Right lobe of liver (tissue), 6 donors: Measurements from ENCODE around the gene GULP1. TPM values are rescaled to one million over a fixed set of nuclear protein-coding genes. Genes with fewer than 3 reads are reported as not detected.

Experiments used
- ATAC-seq, 4 donors: fragments of 200-7000 bp; cut with Tn5 transposase; one replicate each; pipeline ENCODE4 v1.9.1; 2020; ENCODE audit warnings: mild to moderate bottlenecking in 4 of 4, moderate library complexity in 4 of 4
- DNase-seq, 3 donors: peaks; one replicate each; pipeline ENCODE4 v3.0.0-alpha.2; 2020
- H3K27ac ChIP-seq, 3 donors: fragments of 200-600 bp; one replicate each; pipeline ENCODE4 v1.8.0; 2022
- H3K27me3 ChIP-seq, 2 donors: fragments of 200-600 bp; one replicate each; pipeline ENCODE4 v1.8.0; 2022
- H3K36me3 ChIP-seq, 4 donors: fragments of 200-600 bp; sonication (generic) in 1 of 4; one replicate each; pipeline versions ENCODE4 v1.5.1 to v1.8.0; 2017 to 2022; ENCODE audit warnings: control low read depth in 1 of 4
- H3K4me1 ChIP-seq, 4 donors: fragments of 200-600 bp; sonication (generic) in 1 of 4; one replicate each; pipeline versions ENCODE4 v1.5.1 to v1.8.0; 2017 to 2022; ENCODE audit warnings: control low read depth in 1 of 4
- H3K4me3 ChIP-seq, 3 donors: fragments of 200-600 bp; one replicate each; pipeline ENCODE4 v1.8.0; 2022
- H3K9me3 ChIP-seq, 4 donors: fragments of 200-600 bp; sonication (generic) in 1 of 4; one replicate each; pipeline versions ENCODE4 v1.5.1 to v1.8.0; 2017 to 2022; ENCODE audit warnings: control low read depth in 1 of 4
- CTCF ChIP-seq, 4 donors: fragments of 200-600 bp in 3 of 4; fragments of 450-650 bp in 1 of 4; IDR thresholded peaks; one replicate each; pipeline versions ENCODE4 v1.5.1 to v1.8.0; 2016 to 2022; ENCODE audit warnings: antibody characterized with exemption in 4 of 4, mild to moderate bottlenecking in 2 of 4
- POLR2A ChIP-seq: fragments of 450-650 bp; IDR thresholded peaks from one replicate; pipeline ENCODE4 v1.6.1; 2017; ENCODE audit warnings: antibody characterized with exemption, mild to moderate bottlenecking
- WGBS: methylation state at CpG from one replicate; pipeline ENCODE4 v1.1.6; 2018; ENCODE audit warnings: low coverage, low lambda C conversion rate; ENCODE audit not compliant: insufficient coverage; ENCODE audit errors: missing lambda C conversion rate; 5-methylcytosine and 5-hydroxymethylcytosine counted together
- intact Hi-C, 2 donors: fragments of 100-400 bp; cut with DNase I; formaldehyde crosslinking; loops; one replicate each; pipeline versions ENCODE4 v1.11.2 to v1.14.1; 2022
- total RNA-seq, 6 experiments: library from RNA; depleted of rRNA in 2 of 6; stranded (reverse); fragments of >200 nt in 2 of 6; fragmentation: NEBNext Ultra II Directional in 3 of 6; extraction: Animal tissue kit (Norgen Biotek cat#: 25700) in 3 of 6; gene quantifications; one replicate each; pipeline versions ENCODE4 v1.1.0 to v1.2.4, GENCODE V29; 2016 to 2023
- donor health status: DM: no; HTN: yes; CAD: no.
- donor health status: DM: no; HTN: no; CAD: no.
- donor health status: DM: no; HTN: no; CAD: no.
- donor health status: DM: no; HTN: yes; CAD: no.
- donor health status: DM: no; HTN: yes; CAD: no.

GULP1 gene
- total RNA-seq, 6 experiments from 2014 or later = 0.42 to 4.4 (median 0.89) TPM

GRCh38 chr2:188522517-188522916 lies 230.8 kb downstream of the GULP1 start:
- H3K4me1 ChIP-seq = no peaks in the 10 kb centered on the region
- H3K9me3 ChIP-seq = no peaks in the 10 kb centered on the region
- H3K27me3 ChIP-seq = no peaks in the 10 kb centered on the region
- no peak overlapping the region for H3K27ac ChIP-seq
- no peak for ATAC-seq
- intact Hi-C loops = no loop called here
- no peak overlapping the region for H3K4me3 ChIP-seq
- no peaks in the 10 kb centered on the region for H3K36me3 ChIP-seq
- DNase-seq = no peak
- TF ChIP-seq POLR2A = no peak
- TF ChIP-seq CTCF (IDR thresholded peaks at IDR 0.05) = no peak

DNA sequence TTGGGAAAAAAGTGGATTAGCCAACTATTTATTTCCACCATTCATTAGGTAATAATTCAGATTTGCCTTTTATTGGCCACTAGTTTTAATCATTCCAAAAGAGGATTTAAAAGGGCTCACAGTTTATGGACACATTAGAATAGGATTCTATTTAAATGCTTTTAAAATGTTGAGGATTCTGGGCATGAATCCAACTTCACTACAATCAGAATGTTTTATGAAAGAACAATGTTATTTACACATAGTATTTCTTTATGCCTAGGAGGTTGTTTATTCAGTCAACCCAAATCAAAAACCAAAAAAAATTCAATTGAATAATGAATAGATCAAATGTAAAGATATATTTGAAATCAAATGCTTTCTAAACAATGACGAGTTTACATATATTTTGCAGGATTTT lies 232.2 kb downstream of the GULP1 start:
- no peaks in the 10 kb centered on the region for H3K27me3 ChIP-seq
- 75% methylated on average over 1 of the region's 1 CpG for WGBS
- intact Hi-C loops = no loop called here
- no peaks in the 10 kb centered on the region for H3K4me1 ChIP-seq
- ATAC-seq (no peak), DNase-seq (no peak)
- TF ChIP-seq POLR2A (no peak), CTCF (IDR thresholded peaks at IDR 0.05) (no peak)
- H3K9me3 ChIP-seq = no peaks in the 10 kb centered on the region
- no peak overlapping the region for H3K4me3 ChIP-seq
- no peaks in the 10 kb centered on the region for H3K36me3 ChIP-seq
- H3K27ac ChIP-seq = no peak overlapping the region

- WGBS = 0% methylated on average over 2 of the region's 2 CpGs
- intact Hi-C loops = no loop called here
- ATAC-seq (peak; percentile 65 to 82 (median 78)), DNase-seq (no peak)
- Histone ChIP-seq H3K4me1 (no peaks in the 10 kb centered on the region), H3K9me3 (no peaks in the 10 kb centered on the region), H3K36me3 (no peaks in the 10 kb centered on the region), H3K27ac (no peak overlapping the region), H3K4me3 (no peak overlapping the region), H3K27me3 (no peaks in the 10 kb centered on the region)
- peak; percentile 52 to 87 (median 86) for TF ChIP-seq CTCF (IDR thresholded peaks at IDR 0.05)
- no peak for TF ChIP-seq POLR2A
Measured at GRCh38 chr2:188524519-188525113, 232.9 kb downstream of the GULP1 start.

GRCh38 chr2:188526701-188527100 lies 235.0 kb downstream of the GULP1 start:
- ATAC-seq = no peak
- intact Hi-C loops = no loop called here
- no peak for TF ChIP-seq POLR2A
- TF ChIP-seq CTCF (IDR thresholded peaks at IDR 0.05) = no peak
- Histone ChIP-seq H3K36me3 (no peaks in the 10 kb centered on the region), H3K27me3 (no peaks in the 10 kb centered on the region), H3K9me3 (no peaks in the 10 kb centered on the region), H3K27ac (no peak overlapping the region), H3K4me3 (no peak overlapping the region), H3K4me1 (no peaks in the 10 kb centered on the region)
- DNase-seq = no peak

- Histone ChIP-seq H3K27me3 (no peaks in the 10 kb centered on the region), H3K27ac (no peak overlapping the region), H3K9me3 (no peaks in the 10 kb centered on the region), H3K4me3 (no peak overlapping the region), H3K4me1 (no peaks in the 10 kb centered on the region), H3K36me3 (no peaks in the 10 kb centered on the region)
- TF ChIP-seq POLR2A (no peak), CTCF (IDR thresholded peaks at IDR 0.05) (no peak)
- intact Hi-C loops = no loop called here
- WGBS = 36% methylated on average over 1 of the region's 1 CpG
- DNase-seq (no peak), ATAC-seq (no peak)
Measured at GRCh38 chr2:188527141-188527540, 235.5 kb downstream of the GULP1 start.
